Natural killer cell (primary cell): ENCODE measurements around the gene DNAH3. TPM values are rescaled to one million over a fixed set of nuclear protein-coding genes. Genes with fewer than 3 reads are reported as not detected.

Experiments used
- ATAC-seq, 3 donors: fragments of 150-1000 bp in 2 of 3; fragments of 200-7000 bp in 1 of 3; cut with Tn5 transposase; 1 replicate in 1 of 3; 2 replicates in 2 of 3; pipeline ENCODE4 v1.10.0; 2021; ENCODE audit warnings: mild to moderate bottlenecking in 2 of 3, moderate library complexity in 2 of 3
- DNase-seq, 2 donors: peaks; one replicate each; pipeline versions ENCODE4 v3.0.0 to v3.0.0-alpha.2; 2013 to 2021; ENCODE audit warnings: mixed read lengths in 1 of 2
- H3K27ac ChIP-seq: one replicate; pipeline ENCODE4 v1.5.1; 2013; ENCODE audit warnings: mild to moderate bottlenecking, low read length
- H3K27me3 ChIP-seq: one replicate; pipeline ENCODE4 v1.6.1; 2013; ENCODE audit warnings: low read length; ENCODE audit not compliant: control insufficient read depth, insufficient read depth
- H3K36me3 ChIP-seq: one replicate; pipeline ENCODE4 v1.6.1; 2013; ENCODE audit warnings: low read length; ENCODE audit not compliant: control insufficient read depth, insufficient read depth
- H3K4me1 ChIP-seq: one replicate; pipeline ENCODE4 v1.6.1; 2013; ENCODE audit warnings: low read length; ENCODE audit not compliant: control insufficient read depth, insufficient read depth
- H3K4me3 ChIP-seq: one replicate; pipeline ENCODE4 v1.5.1; 2013; ENCODE audit warnings: low read length
- H3K9me3 ChIP-seq: one replicate; pipeline ENCODE4 v1.6.1; 2013; ENCODE audit warnings: low read length; ENCODE audit not compliant: control insufficient read depth, insufficient read depth
- H3K27ac Mint-ChIP-seq, 2 donors: one replicate each; pipeline ENCODE4 v1.8.0; 2022; ENCODE audit warnings: mild to moderate bottlenecking in 2 of 2, mixed read lengths in 2 of 2, moderate library complexity in 1 of 2
- H3K27me3 Mint-ChIP-seq, 2 donors: one replicate each; pipeline ENCODE4 v1.8.0; 2022; ENCODE audit warnings: low read depth in 2 of 2, mixed read lengths in 2 of 2
- H3K36me3 Mint-ChIP-seq: one replicate; pipeline ENCODE4 v1.8.0; 2022; ENCODE audit warnings: mixed read lengths
- H3K4me1 Mint-ChIP-seq, 2 donors: one replicate each; pipeline ENCODE4 v1.8.0; 2022; ENCODE audit warnings: mixed read lengths in 2 of 2
- H3K4me3 Mint-ChIP-seq: one replicate; pipeline ENCODE4 v1.8.0; 2022; ENCODE audit warnings: mild to moderate bottlenecking, moderate library complexity, mixed read lengths
- H3K9me3 Mint-ChIP-seq, 2 donors: one replicate each; pipeline ENCODE4 v1.8.0; 2022; ENCODE audit warnings: mixed read lengths in 2 of 2
- CTCF ChIP-seq: fragments of 200-600 bp; IDR thresholded peaks from one replicate; pipeline ENCODE4 v1.8.0; 2022; ENCODE audit warnings: antibody characterized with exemption
- WGBS: methylation state at CpG from one replicate; pipeline ENCODE4 v1.1.7; 2013; ENCODE audit warnings: missing lambda C conversion rate; ENCODE audit not compliant: insufficient coverage; 5-methylcytosine and 5-hydroxymethylcytosine counted together
- intact Hi-C: fragments of 100-400 bp; cut with micrococcal nuclease; formaldehyde crosslinking; loops from one replicate; pipeline ENCODE4 v1.14.2; 2022
- total RNA-seq, 4 donors: library from RNA; stranded (reverse); fragments of 120-200 nt in 1 of 4; gene quantifications; one replicate each; pipeline versions ENCODE4 v1.2.3 to v1.2.4, GENCODE V29; 2013 to 2022

DNAH3 gene
- total RNA-seq, 3 donors from 2014 or later (not counting 1 experiment from before 2014, with no cell fraction given) = not detected

GRCh38 chr16:20906341-20907255 is 244.0 kb downstream of the DNAH3 start:
- Histone ChIP-seq H3K27ac (no peak overlapping the region), H3K4me3 (no peak overlapping the region), H3K4me1 (peaks cover 20% of the 10 kb centered on the region), H3K36me3 (peaks cover 2% of the 10 kb centered on the region), H3K27me3 (no peaks in the 10 kb centered on the region), H3K9me3 (no peaks in the 10 kb centered on the region)
- 96% methylated on average over 4 of the region's 4 CpGs for WGBS
- ATAC-seq (no peak), DNase-seq (no peak)
- H3K27me3 Mint-ChIP-seq = no peaks in the 10 kb centered on the region
- no peak for TF ChIP-seq CTCF
- peaks cover 35 to 47% of the 10 kb centered on the region in 2 donors for H3K4me1 Mint-ChIP-seq
- no peaks in the 10 kb centered on the region for H3K9me3 Mint-ChIP-seq
- intact Hi-C loops = no loop called here
- H3K36me3 Mint-ChIP-seq = no peaks in the 10 kb centered on the region
- H3K27ac Mint-ChIP-seq = no peak overlapping the region
- H3K4me3 Mint-ChIP-seq = no peak overlapping the region

- Histone ChIP-seq H3K4me1 (peaks cover 26% of the 10 kb centered on the region), H3K27me3 (no peaks in the 10 kb centered on the region), H3K36me3 (peaks cover 2% of the 10 kb centered on the region), H3K4me3 (no peak overlapping the region), H3K27ac (no peak overlapping the region), H3K9me3 (no peaks in the 10 kb centered on the region)
- peaks cover 45 to 52% of the 10 kb centered on the region in 2 donors for H3K4me1 Mint-ChIP-seq
- no peak overlapping the region for H3K4me3 Mint-ChIP-seq
- no CpG with 5 or more reads among the region's 3 CpGs for WGBS
- H3K27me3 Mint-ChIP-seq = no peaks in the 10 kb centered on the region
- H3K36me3 Mint-ChIP-seq = no peaks in the 10 kb centered on the region
- ATAC-seq (no peak), DNase-seq (no peak)
- H3K27ac Mint-ChIP-seq = peak overlapping the region in 1 of 2 donors; percentile 96
- TF ChIP-seq CTCF = no peak
- intact Hi-C loops = no loop called here
- no peaks in the 10 kb centered on the region for H3K9me3 Mint-ChIP-seq
These were observed 245.1 kb downstream of the DNAH3 start for GRCh38 chr16:20905576-20905975.

- peaks cover 29% of the 10 kb centered on the region for H3K4me1 ChIP-seq
- H3K27me3 Mint-ChIP-seq = no peaks in the 10 kb centered on the region
- peak in 1 of 2 donors; percentile 71 for DNase-seq
- peak overlapping the region; percentile 83 to 96 for H3K27ac Mint-ChIP-seq
- no peaks in the 10 kb centered on the region for H3K9me3 ChIP-seq
- H3K9me3 Mint-ChIP-seq = no peaks in the 10 kb centered on the region
- peaks cover 2% of the 10 kb centered on the region for H3K36me3 ChIP-seq
- peak overlapping the region; percentile 0 for H3K4me3 Mint-ChIP-seq
- no peaks in the 10 kb centered on the region for H3K27me3 ChIP-seq
- no CpG with 5 or more reads among the region's 3 CpGs for WGBS
- peaks cover 50 to 60% of the 10 kb centered on the region in 2 donors for H3K4me1 Mint-ChIP-seq
- peak in 1 of 3 donors; percentile 41 for ATAC-seq
- no peak for TF ChIP-seq CTCF
- peak overlapping the region; percentile 56 for H3K27ac ChIP-seq
- H3K36me3 Mint-ChIP-seq = no peaks in the 10 kb centered on the region
- no peak overlapping the region for H3K4me3 ChIP-seq
- intact Hi-C loops = no loop called here
These were observed 246.1 kb downstream of the DNAH3 start for GRCh38 chr16:20904507-20905081.
